Right cardiac atrium (tissue), 5 donors: ENCODE data around the gene MAGEB6B. TPM values are rescaled to one million over a fixed set of nuclear protein-coding genes. Genes with fewer than 3 reads are reported as not detected.
A peak's percentile ranks its signal among the peaks of the same experiment; 100 is the strongest.
"Not testable (repeated sequence)": the region's sequence is repeated elsewhere in the genome, so short reads cannot be mapped to it uniquely, and the experiment has no call there.

ENCODE experiments used
- ATAC-seq, 2 donors: fragments of 200-7000 bp; cut with Tn5 transposase; one replicate each; pipeline versions ENCODE4 v1.8.0 to v1.9.1; 2020; ENCODE audit warnings: moderate library complexity in 2 of 2, mild to moderate bottlenecking in 1 of 2
- DNase-seq, 3 donors: peaks; one replicate each; pipeline ENCODE4 v3.0.0-alpha.2; 2020
- H3K27ac ChIP-seq: one replicate; pipeline ENCODE4 v1.5.1; 2013; ENCODE audit warnings: mild to moderate bottlenecking, low read length, control low read depth, moderate library complexity
- H3K27me3 ChIP-seq: one replicate; pipeline ENCODE4 v1.6.1; 2013; ENCODE audit not compliant: control insufficient read depth, insufficient read depth
- H3K4me1 ChIP-seq: one replicate; pipeline ENCODE4 v1.6.1; 2013; ENCODE audit warnings: low read length; ENCODE audit not compliant: control insufficient read depth, insufficient read depth
- H3K4me3 ChIP-seq: one replicate; pipeline ENCODE4 v1.5.1; 2013; ENCODE audit warnings: low read length, control low read depth
- H3K9me3 ChIP-seq: one replicate; pipeline ENCODE4 v1.6.1; 2013; ENCODE audit warnings: low read length; ENCODE audit not compliant: control insufficient read depth
- WGBS: extraction: QIAGEN DNeasy Blood & Tissue Kit; methylation state at CpG from one replicate; pipeline ENCODE4 v1.1.7; 2013; 5-methylcytosine and 5-hydroxymethylcytosine counted together
- intact Hi-C, 4 donors: fragments of 100-400 bp; cut with DNase I; formaldehyde crosslinking; loops; one replicate each; pipeline versions ENCODE4 v1.11.0 to v1.14.0; 2022 to 2023
- long read RNA-seq, 4 donors: library from polyadenylated mRNA; unstranded; transcript quantifications; one replicate each; pipeline ENCODE4 v2.0.0, GENCODE V29; 2020 to 2021
- polyA plus RNA-seq: library from polyadenylated mRNA; stranded (reverse); fragments of 200-250 nt; gene quantifications from one replicate; pipeline ENCODE4 v1.2.3, GENCODE V29; 2013
- total RNA-seq, 4 donors: library from RNA; stranded (reverse); fragmentation: NEBNext Ultra II Directional; extraction: Animal tissue kit (Norgen Biotek cat#: 25700); gene quantifications; one replicate each; pipeline ENCODE4 v1.2.1, GENCODE V29; 2021
- donor health status: healthy with polysubstance abuse.
- donor health status: DM: no; HTN: yes; CAD: no.
- donor health status: DM: no; HTN: no; CAD: no.
- donor health status: DM: no; HTN: yes; CAD: no; lungs with severe emphysema.
- donor health status: DM: yes; HTN: yes; CAD: no.

Gene MAGEB6B
- total RNA-seq (not detected), polyA plus RNA-seq (not detected)
- long read RNA-seq, donor 1 = 0 reads
- long read RNA-seq, donor 2 = 0 reads
- long read RNA-seq, donor 3 = 0 reads
- long read RNA-seq, donor 4 = 0 reads

GRCh38 chrX:26160301-26160700 lies at the start of gene MAGEB6B:
Gene MAGEB6B, plus strand, starts transcription at chrX:26160601. Its CDS starts 0 bp downstream, at chrX:26160601.
- WGBS = 95% methylated on average over 10 of the region's 10 CpGs
- intact Hi-C loops = no loop called here

GRCh38 chrX:26138274-26138673 lies 22.1 kb upstream of the MAGEB6B start, which contains the start of gene MAGEB18:
Gene MAGEB18, plus strand, starts transcription at chrX:26138343. Its CDS starts 643 bp downstream, at chrX:26138986.
- no peak for ATAC-seq
- DNase-seq = no peak
- Histone ChIP-seq H3K27ac (no peak within 1 kb of the TSS), H3K9me3 (no peaks in the 10 kb centered on the region), H3K4me1 (no peaks in the 10 kb centered on the region), H3K27me3 (no peaks in the 10 kb centered on the region), H3K4me3 (no peak within 1 kb of the TSS)
- 89% methylated on average over 11 of the region's 11 CpGs for WGBS
- intact Hi-C loops = no loop called here

More at GRCh38 chrX:26160301-26160700, at the start of gene MAGEB6B:
- no peaks in the 10 kb centered on the region for H3K27me3 ChIP-seq
- H3K4me3 ChIP-seq = no peak within 1 kb of the TSS
- H3K9me3 ChIP-seq = no peaks in the 10 kb centered on the region
- ATAC-seq (no peak), DNase-seq (no peak)
- H3K27ac ChIP-seq = no peak within 1 kb of the TSS
- no peaks in the 10 kb centered on the region for H3K4me1 ChIP-seq

GRCh38 chrX:26146024-26146423 lies 14.4 kb upstream of the MAGEB6B start:
- WGBS = 22% methylated on average over 2 of the region's 2 CpGs
- Histone ChIP-seq H3K4me1 (no peaks in the 10 kb centered on the region), H3K27me3 (no peaks in the 10 kb centered on the region), H3K4me3 (no peak overlapping the region), H3K9me3 (no peaks in the 10 kb centered on the region), H3K27ac (no peak overlapping the region)
- intact Hi-C loops = no loop called here
- ATAC-seq (peak in 1 of 2 donors; percentile 86), DNase-seq (no peak)

- WGBS = 83% methylated on average over 17 of the region's 17 CpGs
- H3K27ac ChIP-seq = no peak within 1 kb of the TSS
- H3K9me3 ChIP-seq = no peaks in the 10 kb centered on the region
- peak in 1 of 3 donors; percentile 48 for DNase-seq
- no peaks in the 10 kb centered on the region for H3K27me3 ChIP-seq
- intact Hi-C loops = no loop called here
- ATAC-seq = no peak
- H3K4me3 ChIP-seq = no peak within 1 kb of the TSS
- no peaks in the 10 kb centered on the region for H3K4me1 ChIP-seq
Measured at GRCh38 chrX:26192204-26192603, 31.8 kb downstream of the MAGEB6B start, which contains the start of gene MAGEB6. Gene MAGEB6, plus strand, starts transcription at chrX:26192440. Its CDS starts 1,407 bp downstream, at chrX:26193847.

- ATAC-seq (no peak), DNase-seq (no peak)
- Histone ChIP-seq H3K4me1 (no peaks in the 10 kb centered on the region), H3K4me3 (no peak overlapping the region), H3K9me3 (no peaks in the 10 kb centered on the region), H3K27ac (no peak overlapping the region), H3K27me3 (no peaks in the 10 kb centered on the region)
- intact Hi-C loops = no loop called here
Measured at GRCh38 chrX:26203561-26203960, 43.2 kb downstream of the MAGEB6B start.

GRCh38 chrX:26204717-26205116 lies 44.3 kb downstream of the MAGEB6B start:
- H3K4me3 ChIP-seq, intact Hi-C loops, H3K9me3 ChIP-seq, H3K27ac ChIP-seq, H3K4me1 ChIP-seq, H3K27me3 ChIP-seq, ATAC-seq: not testable (repeated sequence)
- DNase-seq = peak in 2 of 3 donors; percentile 26 to 41
- 93% methylated on average over 27 of the region's 27 CpGs for WGBS

GRCh38 chrX:26208012-26208411 lies 47.6 kb downstream of the MAGEB6B start:
- ATAC-seq (no peak), DNase-seq (no peak)
- 63% methylated on average over 3 of the region's 3 CpGs for WGBS
- H3K27ac ChIP-seq = no peak overlapping the region
- H3K9me3 ChIP-seq = no peaks in the 10 kb centered on the region
- no peaks in the 10 kb centered on the region for H3K4me1 ChIP-seq
- H3K27me3 ChIP-seq = no peaks in the 10 kb centered on the region
- no peak overlapping the region for H3K4me3 ChIP-seq
- intact Hi-C loops = no loop called here

Other genes with a start within 250 kb of the MAGEB6B start
- not detected for gene MAGEB18, start 22.3 kb upstream of the MAGEB6B start, total RNA-seq
- gene MAGEB18, start 22.3 kb upstream of the MAGEB6B start, polyA plus RNA-seq = not detected
- gene MAGEB6, start 31.8 kb downstream of the MAGEB6B start, total RNA-seq = not detected
- not detected for gene MAGEB6, start 31.8 kb downstream of the MAGEB6B start, polyA plus RNA-seq
- not detected for gene MAGEB5, start 55.6 kb downstream of the MAGEB6B start, total RNA-seq
- not detected for gene MAGEB5, start 55.6 kb downstream of the MAGEB6B start, polyA plus RNA-seq